Germinal center (tissue), 1 donor: Measurements from ENCODE around the gene CCDC88C.

Experiments used
- DNase-seq: peaks from one replicate; pipeline ENCODE4 v3.0.0; 2012; ENCODE audit warnings: mixed read lengths, low spot score

The CCDC88C gene

GRCh38 chr14:91366749-91367148 lies 50.9 kb downstream of the CCDC88C start:
- no peak for DNase-seq

DNA sequence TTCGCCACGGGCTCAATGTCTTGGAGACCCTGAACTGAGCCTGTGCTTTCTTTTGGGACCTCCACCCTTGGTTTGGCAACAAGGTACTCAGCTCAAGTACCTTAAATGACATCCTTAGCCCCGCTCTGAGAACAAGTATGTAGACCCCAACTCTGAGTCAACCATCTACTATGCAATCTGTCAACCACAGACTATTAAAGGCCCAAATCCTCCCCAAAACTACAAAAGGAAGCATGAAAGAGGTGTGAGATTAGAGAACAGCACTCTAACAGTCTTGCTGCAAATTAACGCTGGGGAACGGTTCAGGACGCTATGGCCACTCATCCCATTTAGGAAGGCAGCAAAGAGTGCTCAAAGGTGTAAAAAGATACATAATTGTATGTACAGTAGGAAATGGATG lies 52.1 kb downstream of the CCDC88C start:
- no peak for DNase-seq

- DNase-seq, result no peak
These were observed 52.9 kb downstream of the CCDC88C start for GRCh38 chr14:91364524-91365270.

GRCh38 chr14:91363776-91364523 lies 53.7 kb downstream of the CCDC88C start:
- DNase-seq, result peak; percentile 84

GRCh38 chr14:91361233-91361811 lies 56.3 kb downstream of the CCDC88C start:
- DNase-seq, result no peak

DNA sequence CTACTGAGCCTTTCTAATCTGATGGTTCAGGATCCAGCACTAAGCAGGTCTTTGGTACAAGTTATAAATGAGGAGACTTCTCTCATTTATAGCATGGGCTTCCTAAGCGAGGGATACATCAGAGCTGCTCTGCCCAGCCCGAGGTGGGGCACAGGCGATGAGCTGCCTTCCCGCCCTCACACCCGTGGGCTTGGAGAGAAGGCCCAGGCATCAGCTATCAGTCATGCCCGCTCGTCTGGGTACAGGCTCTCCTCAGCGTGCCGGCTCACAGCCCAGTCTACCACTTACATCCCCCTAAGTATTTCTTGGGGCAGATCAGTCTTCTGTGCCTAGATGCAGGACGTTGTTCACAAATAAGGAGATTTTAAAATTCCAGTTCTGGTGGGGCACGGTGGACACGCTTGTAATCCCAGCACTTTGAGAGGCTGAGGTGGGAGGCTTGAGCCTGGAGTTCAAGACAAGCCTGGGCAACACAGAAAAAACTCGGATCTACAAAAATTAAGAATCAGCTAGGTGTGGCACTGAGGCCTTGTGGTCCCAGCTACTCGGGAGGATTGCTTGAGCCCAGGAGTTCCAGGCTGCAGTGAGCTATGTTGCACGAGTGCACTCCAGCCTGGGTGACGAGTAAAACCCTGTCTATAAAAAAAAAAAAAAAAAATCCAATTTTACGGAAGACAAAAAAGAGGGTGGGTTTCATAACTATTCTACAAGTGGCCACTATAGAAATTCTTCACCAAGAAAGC lies 57.0 kb downstream of the CCDC88C start:
- no peak for DNase-seq

GRCh38 chr14:91358654-91359220 lies 58.9 kb downstream of the CCDC88C start:
- DNase-seq, result no peak

DNA sequence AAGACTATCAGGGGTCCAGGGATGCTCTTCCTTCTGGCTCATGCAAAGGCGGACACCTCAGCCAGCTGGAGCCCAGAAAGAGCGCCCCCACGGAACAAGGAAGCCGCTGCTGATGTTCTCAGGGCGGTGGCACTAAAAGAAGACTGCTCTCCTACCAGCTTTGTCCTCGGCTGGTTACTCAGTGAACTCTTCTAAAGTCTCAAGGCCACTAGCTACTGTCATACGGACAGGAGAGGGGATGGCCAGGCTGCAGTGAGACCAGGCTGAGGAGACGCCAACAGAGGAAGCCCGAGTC lies 59.6 kb downstream of the CCDC88C start:
- DNase-seq, result no peak

DNA sequence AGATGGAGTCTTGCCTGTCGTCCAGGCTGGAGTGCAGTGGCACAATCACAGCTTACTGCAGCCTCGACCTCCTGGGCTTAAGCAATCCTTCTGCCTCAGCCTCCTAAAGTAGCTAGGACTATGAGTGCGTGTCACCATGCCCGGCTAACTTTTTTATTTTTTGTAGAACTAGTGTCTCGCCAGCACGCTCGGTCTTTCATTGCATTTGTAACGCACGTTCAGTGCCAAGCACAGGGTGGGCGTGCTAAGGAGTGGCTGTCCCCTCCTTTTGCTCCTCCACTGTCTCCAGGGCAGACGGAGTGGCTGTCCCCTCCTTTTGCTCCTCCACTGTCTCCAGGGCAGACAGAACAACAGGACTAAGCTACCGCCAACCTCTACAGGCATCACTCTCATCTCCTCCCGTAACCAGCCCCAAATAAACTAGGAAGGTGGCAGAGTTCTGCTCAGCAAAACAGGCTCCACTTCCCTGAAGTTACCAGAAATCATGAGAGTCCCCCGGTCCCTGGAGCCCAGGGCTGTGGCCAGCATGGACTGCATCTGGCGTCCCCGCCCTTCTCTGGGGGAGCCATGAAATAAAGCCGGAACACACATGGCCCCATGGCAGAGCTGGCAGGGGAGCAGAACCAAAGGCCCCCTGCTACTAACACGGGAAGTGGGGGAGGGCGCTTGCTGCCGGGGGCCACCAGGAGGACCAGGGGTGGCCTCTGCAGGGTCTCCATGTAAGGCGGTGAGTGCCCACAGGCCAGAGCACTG lies 60.2 kb downstream of the CCDC88C start:
- DNase-seq, result no peak

DNA sequence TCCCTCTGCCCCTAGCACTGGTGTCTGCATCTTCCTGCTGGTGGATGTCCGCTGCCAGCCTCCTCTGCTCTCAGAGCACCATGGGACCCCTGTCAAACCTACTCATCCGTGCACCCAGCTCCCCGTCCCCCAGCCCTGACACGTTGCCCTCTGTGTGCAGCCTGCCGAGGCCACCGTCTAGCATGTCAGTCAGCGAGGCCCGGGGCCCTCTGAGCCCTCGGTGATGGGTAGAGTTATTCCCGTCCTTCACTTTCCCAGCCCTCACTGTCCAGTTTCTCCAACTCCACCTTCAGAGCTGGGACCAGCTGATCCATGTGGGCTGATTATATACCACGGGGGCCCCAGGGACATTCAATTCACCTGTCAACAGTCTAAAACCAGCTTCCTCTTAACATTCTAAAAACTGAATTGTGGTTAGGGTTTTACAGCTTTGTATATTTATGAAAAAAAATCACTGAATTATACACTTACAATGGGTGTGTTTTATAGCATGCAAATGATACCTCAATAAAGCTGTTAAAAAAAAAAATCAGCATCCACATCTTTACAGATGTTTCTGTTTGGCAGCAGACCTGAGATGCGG lies 61.3 kb downstream of the CCDC88C start:
- DNase-seq, result peak; percentile 70

GRCh38 chr14:91354979-91355685 lies 62.5 kb downstream of the CCDC88C start:
- DNase-seq, result peak; percentile 56

GRCh38 chr14:91354221-91354916 lies 63.3 kb downstream of the CCDC88C start:
- no peak for DNase-seq

DNA sequence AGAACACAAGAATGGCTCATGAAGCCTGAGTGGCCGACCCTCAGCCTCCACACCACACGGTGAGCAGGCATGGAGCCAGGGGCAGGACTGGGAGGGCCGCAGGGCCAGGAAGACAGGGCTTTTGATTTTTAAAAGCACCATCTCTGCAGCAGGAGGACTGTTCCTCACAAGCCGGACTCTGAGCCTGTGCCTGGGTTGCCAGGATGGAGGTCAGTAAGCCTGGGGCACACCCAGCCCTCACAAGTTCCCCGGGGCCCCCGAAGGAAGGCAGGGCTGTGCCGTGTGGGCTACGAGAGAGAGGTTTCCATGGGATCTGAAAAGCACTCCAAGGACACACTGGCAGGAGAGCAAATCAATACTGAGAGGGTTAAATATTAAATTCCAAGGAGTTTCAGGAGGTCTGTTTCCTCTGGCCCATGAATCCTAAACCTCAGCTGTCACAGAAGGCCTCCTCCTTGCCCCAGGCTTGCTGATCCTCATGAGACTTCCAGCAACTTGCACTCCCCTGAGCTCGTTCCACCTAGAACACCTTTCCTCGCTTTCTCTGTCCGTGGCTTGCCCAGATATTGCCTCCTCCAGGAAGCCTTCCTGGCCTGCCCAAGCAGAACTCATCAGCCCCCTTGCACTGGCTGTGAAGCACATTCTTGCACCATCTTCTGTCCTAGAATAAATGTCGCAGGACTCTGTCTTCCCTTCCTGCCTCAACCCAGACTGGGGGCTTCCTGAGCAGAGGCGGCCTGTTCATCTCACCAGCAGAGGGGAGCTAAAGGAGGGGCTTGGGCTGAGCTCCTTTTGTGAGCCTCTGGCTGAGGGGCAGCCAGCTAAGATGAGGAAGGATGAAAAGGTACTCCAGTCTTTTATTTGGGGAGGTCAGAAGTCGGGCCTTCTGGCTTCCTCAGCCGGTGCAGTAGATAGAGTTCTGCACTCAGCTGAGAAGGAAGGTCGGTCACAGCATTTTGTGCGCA lies 64.6 kb downstream of the CCDC88C start:
- no peak for DNase-seq

- DNase-seq, result no peak
These were observed 65.6 kb downstream of the CCDC88C start for GRCh38 chr14:91352053-91352452.

GRCh38 chr14:91351512-91351862 lies 66.1 kb downstream of the CCDC88C start:
- no peak for DNase-seq

DNA sequence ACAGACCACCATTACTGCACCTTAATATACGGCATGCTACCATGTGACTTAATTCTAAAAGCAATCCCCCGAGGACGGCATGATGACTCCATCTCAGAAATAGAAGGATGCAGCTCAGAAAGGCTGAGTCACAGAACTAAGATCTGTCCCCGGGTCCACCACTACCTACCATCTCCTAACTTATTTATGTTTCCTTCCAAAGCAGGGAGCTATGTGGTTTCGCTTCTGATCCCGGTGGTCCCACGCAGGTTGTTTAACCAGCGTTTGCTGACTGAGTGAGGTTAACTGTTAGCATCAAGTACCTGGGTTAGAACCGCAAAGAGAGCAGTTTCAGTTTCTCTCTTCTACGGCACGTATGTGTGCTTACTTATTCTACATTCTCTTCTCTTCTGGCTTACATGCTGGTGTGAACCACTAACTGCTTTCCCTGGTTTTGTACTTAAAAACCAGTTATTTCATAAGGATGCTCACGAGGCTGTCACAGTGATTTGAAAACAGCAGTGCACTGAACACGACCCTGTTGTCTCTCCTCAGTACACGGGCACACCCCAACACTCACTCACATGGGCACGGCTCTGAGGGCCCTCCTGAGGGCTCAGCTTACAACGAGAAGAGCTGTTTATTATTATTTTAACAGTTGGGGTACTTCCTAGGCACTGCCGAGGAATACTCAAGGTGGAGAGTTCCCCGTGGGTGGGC lies 66.7 kb downstream of the CCDC88C start:
- peak; percentile 66 for DNase-seq

- no peak for DNase-seq
These were observed 67.2 kb downstream of the CCDC88C start for GRCh38 chr14:91350483-91350812.

DNA sequence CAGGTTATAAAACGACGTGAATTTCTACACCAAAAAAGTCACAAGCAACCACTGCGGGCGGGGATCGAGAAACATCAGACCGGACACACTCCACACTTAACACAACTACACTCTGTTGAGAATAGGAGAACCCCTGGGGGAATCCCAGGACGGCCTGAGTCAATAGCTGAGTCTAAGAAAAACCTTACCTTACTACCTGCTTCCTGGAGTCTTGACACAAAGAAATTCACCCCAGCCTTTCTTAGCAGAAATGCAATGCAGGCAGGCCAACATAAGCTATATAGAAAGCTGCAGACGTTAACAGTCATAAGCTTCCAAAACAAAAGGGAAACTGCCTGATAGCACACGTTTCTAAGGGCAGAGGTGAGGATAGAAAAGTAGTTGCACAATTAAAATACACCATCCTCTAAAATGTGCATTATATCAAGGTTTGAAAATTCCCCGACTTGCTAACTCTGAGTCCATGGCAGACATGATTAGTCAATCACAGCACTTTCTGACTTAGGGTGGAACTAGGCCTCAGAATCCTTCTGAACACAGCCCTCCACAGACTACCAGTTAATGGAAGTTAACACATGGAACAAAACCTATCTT lies 68.0 kb downstream of the CCDC88C start:
- no peak for DNase-seq
